ENCODE measurements around the gene NLRC5.
"Not testable (repeated sequence)": the region's sequence is repeated elsewhere in the genome, so short reads cannot be mapped to it uniquely, and the experiment has no call there.

NLRC5 gene

DNA sequence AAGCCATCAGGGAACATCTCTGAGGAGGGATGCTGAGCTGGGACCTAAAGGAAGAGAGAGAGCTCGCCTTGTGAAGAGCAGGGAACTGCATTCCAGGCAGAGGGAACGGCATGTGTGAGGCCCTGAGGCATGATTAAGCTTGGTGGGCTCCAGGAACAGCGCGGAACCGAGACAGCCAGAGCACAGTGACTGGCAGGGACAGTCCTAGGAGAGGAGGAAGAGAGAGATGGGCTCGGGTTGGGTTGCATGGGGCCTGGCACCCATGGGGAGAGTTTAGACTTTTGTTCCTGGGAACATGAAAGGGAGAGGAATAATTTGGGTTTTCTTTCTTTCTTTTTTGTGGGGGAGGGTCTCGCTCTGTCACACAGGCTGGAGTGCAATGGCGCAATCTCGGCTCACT is 63.8 kb downstream of the NLRC5 start:
- DNase-seq (ENCODE audit: low read depth), result no peak

- DNase-seq (ENCODE audit: low read depth), result no peak
Measured at GRCh38 chr16:57054338-57054737, 65.0 kb downstream of the NLRC5 start.

GRCh38 chr16:57054771-57055170 is 65.4 kb downstream of the NLRC5 start:
- no peak for DNase-seq (ENCODE audit: low read depth)

- DNase-seq (ENCODE audit: low read depth), result no peak
Measured at GRCh38 chr16:57055671-57056070, 66.3 kb downstream of the NLRC5 start.

DNA sequence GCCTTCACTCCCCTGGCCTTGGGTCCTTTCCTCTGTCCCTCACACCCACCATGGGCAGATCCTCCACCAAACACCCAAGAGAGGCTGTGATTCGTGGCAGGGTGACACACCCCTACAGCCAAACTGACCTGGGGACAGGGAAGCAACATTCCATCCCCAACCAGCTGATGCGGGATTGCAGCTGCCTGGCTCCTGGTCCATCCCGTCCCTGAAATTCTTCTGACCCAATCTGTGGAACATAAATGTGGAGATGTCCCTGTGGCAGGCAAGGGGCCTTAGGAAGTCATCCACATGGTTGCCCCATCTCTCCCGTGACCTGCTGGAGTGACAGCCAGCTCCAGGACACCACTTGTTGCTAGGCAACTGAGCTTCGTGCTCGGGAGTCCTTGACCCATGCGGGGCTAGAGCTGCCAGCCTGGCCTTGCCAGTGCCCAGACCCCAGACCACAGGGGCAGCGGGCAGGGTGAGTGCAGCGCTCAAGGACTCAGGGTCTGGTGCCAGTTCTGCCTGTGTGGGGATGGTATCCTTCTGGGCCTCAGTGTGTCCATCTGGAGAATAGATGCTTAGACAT is 69.0 kb downstream of the NLRC5 start:
- DNase-seq (ENCODE audit: low read depth), result no peak

GRCh38 chr16:57060323-57061083 is 71.1 kb downstream of the NLRC5 start:
- DNase-seq (ENCODE audit: low read depth), result no peak

DNA sequence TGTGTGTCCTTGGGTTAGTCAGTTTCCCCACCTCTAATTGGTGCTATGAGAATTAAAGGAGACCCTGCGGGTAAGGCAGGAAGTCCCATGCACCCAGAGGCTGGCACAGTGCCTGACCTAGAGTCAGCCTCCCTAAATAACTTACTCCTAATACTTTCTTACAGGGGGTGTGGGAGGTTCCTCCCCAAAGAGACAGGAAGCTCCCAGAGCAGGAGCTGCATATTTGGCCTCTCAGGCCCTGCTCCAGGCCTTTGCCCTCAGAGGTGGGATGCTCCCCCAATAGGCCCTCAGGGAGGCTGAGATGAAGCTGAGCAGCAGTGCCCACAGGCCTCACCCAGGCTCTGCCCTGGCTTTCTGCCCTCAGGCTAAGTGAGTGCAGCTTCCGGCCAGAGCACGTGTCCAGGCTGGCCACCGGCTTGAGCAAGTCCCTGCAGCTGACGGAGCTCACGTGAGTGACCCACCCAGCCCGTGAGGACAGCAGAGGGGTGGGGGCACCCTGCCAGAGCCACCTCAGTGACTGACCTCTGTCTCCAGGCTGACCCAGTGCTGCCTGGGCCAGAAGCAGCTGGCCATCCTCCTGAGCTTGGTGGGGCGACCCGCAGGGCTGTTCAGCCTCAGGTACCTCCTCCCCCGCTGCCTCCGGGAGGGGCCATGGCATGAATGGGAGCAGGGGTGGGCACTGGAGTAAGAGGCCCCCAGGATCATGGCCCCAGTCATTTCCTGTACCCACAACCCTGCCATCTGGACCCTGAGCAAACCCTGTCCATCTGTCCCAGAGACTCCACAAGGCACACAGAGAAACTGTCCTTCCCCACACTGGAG is 71.9 kb downstream of the NLRC5 start:
- DNase-seq (ENCODE audit: low read depth), result peak; percentile 84

DNA sequence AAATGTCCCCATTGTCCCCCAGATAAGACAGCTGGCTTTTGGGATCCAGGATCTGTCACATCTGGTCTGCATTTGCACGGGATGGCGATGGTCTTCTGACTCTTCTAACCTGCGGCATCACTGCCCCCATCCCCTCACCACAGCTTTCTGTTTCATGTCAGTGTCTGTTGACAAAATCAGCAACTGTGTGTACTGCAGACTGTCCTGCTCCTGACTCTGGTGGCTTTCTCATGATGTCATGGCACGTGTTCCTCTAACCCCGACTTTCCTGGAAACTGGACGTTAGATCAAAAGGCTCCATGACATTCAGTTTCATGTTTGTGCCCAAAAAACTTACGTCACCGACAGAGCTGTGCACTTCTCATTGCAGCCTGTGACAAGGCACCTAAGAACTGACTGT is 73.0 kb downstream of the NLRC5 start:
- DNase-seq (ENCODE audit: low read depth), result no peak

GRCh38 chr16:57063189-57063588 is 73.8 kb downstream of the NLRC5 start:
- not testable (repeated sequence) for DNase-seq (ENCODE audit: low read depth)

GRCh38 chr16:57064995-57065394 is 75.6 kb downstream of the NLRC5 start:
- DNase-seq (ENCODE audit: low read depth), result no peak

DNA sequence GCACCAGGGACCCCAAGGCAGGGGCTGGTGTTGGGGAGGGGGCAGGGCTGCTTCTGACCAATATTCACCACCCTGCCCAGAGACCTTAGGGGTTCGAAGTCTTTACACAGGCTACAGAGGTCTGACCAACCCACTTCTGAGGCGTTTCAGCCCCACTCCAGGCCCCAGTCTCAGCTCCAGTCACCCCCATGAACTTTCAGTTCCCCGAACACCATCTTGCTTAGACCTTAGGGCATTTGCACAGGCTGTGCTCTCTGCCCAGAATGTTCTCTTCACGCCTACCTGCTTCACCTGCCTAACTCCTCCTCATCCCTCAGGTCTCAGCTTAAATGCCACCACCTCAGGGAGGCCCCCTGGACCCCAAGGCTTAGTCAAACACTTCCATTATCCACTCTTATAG is 77.3 kb downstream of the NLRC5 start:
- no peak for DNase-seq (ENCODE audit: low read depth)

DNA sequence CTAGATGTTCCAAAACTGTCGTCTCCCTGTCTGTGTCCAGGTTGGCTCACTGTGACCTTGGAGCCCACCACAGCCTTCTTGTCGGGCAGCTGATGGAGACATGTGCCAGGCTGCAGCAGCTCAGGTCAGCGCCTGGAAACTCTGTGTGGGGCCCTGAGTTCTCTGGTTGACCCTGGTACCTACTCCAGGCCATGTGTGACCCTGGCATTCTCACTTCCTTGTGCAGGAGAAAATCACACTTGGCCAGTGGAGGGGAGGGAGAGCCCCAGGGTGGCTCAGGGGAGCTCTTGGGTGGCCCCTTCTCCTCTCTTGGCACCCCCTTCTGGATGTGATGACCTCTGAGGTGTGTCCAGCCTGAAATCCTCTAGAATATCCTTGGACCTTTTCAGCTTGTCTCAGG is 78.0 kb downstream of the NLRC5 start:
- no peak for DNase-seq (ENCODE audit: low read depth)

DNA sequence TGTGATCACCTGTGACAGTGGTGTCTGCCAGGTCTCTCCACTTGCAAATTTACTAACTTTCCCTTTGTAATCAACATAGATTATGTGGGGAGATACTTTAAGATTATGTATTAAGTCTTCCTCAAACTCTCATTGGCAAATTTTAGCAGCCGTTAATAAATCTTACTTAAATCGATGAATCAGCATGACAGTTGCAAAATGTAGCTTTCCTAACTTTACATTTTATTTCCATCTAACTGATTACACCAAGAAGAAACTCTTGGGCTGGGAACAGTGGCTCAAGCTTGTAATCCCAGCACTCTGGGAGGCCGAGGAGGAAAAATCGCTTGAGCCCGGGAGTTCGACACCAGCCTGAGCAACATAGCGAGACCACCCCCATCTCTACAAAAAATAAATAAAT is 79.7 kb downstream of the NLRC5 start:
- no peak for DNase-seq (ENCODE audit: low read depth)

DNA sequence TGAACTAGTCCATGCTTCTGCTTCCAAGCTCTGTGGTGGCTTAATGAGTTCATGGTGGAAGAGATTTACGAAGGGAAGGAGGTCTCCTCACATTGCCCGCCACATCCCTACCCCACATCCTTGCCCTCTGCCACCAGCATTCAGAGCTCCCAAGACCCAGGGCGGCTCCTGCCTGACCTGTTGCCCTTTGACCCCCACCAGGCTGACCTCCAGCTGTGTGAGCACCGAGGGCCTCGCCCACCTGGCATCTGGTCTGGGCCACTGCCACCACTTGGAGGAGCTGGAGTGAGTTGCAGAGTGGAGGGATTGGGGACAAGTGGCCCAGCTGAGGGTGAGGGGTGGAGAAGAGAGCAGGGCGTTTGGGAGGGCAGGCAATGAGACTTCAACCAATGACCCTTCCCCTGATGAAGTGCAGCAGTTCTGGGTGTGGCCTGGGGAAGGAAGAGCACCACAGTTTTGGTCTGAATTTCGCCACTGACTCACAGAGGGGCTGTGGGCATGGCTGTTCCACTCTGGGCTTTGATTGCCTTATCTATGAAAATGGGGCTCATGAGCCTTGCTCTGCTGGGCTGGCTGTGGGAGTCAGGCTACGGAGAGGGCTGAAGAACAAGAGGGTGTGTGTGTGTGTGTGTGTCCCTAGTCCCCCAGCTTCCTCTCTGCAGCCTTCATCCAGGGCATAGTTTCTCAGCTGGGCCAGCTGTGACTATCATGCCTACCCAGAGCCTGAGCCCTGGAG is 80.4 kb downstream of the NLRC5 start:
- no peak for DNase-seq (ENCODE audit: low read depth)

DNA sequence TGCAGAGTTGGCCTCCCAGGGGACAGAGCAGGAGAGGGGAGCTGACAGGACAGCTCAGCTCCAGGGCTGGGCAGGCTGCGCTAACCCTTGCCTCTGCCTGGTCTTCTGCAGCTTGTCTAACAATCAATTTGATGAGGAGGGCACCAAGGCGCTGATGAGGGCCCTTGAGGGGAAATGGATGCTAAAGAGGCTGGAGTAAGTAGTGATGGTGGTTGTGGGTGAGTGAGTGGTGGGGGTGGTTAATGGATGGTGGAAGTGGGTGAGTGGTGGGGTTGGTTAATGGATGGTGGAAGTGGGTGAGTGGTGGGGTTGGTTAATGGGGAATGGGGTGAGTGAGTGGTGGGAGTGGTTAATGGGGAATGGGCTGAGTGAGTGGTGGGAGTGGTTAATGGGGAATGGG is 81.1 kb downstream of the NLRC5 start:
- no peak for DNase-seq (ENCODE audit: low read depth)

DNA sequence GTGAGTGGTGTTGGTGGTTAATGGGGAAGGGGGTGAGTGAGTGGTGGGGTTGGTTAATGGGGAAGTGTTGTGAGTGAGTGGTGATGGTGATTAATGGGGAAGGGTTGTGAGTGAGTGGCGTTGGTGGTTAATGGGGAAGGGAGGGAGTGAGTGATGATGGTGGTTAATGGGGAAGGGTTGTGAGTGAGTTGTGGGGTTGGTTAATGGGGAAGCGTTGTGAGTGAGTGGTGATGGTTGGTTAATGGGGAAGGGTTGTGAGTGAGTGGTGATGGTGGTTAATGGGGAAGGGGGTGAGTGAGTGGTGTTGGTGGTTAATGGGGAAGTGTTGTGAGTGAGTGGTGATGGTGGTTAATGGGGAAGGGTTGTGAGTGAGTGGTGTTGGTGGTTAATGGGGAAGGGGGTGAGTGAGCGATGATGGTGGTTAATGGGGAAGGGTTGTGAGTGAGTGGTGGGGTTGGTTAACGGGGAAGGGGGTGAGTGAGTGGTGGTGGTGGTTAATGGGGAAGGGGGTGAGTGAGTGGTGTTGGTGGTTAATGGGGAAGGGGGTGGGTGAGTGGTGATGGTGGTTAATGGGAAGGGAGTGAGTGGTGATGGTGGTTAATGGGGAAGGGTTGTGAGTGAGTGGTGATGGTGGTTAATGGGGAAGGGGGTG is 81.8 kb downstream of the NLRC5 start:
- not testable (repeated sequence) for DNase-seq (ENCODE audit: low read depth)

DNA sequence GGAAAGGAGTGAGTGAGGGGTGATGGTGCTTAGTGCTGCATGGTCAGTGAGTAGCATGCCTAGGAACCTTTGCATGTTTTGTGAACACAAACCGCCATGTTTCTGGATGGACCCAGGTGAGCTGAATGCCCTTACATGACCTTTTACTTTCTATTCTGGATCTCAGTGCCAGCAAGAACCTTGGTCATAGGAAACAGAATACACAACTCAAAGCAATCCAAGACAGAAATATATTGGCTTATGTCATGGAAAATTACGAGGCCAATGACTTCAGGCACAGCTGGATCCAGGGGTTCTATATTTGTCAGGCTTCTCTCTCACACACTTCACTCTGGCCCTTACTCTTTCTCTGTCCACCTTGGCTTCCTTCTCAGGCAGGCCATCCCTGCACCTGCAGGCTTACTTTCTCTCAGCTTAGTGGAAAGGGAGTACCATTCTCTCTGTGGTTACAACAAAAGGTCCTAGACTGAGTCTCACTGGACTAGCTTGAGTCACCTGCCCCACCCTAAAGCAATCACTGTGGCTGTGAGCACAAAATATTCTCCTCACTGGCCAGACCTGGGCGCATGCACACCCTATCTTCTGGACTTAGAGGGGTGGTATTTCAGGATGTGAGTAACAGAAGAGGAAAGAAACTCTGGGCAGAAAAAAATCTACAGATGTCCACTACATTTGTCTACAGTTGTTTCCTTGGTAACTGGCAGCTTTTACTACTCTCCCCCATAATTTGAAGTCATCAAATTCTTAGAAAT is 82.7 kb downstream of the NLRC5 start:
- DNase-seq (ENCODE audit: low read depth), result peak; percentile 62

DNA sequence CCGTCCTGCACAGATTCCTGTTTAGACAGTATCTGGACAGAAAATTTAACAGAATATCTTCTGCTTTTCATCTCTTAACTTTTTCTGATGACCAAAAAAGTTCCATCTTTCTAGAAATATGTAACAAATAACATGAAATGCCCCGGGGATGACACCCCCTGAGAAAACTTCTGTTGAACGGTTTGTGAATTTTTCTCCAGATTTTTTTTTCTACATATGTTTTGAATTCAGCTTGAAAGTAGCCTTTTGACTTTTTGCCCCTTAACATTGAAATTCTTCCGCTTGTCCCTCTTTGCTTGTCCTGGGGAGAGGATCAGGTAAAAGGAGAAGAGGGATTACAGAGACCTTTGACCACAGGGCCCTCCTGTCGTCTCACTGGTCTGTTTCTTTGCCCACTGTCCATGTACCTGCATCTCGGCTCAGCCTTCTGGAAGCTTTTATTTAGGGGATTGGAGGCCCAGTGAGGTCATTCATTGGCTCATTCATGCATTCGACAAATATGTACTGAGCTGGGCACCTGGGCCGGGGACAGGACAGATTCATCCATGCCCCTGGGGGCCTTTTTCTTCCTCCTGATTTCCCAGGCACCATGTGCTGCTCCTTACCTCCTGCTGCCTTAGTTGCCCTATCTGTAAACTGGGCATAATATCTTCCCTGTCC is 83.4 kb downstream of the NLRC5 start:
- DNase-seq (ENCODE audit: low read depth), result no peak

GRCh38 chr16:57077714-57078113 is 88.4 kb downstream of the NLRC5 start:
- DNase-seq (ENCODE audit: low read depth), result no peak

- no peak for DNase-seq (ENCODE audit: low read depth)
Measured at GRCh38 chr16:57081744-57082143, 92.4 kb downstream of the NLRC5 start.

GRCh38 chr16:57082664-57083063 is 93.3 kb downstream of the NLRC5 start:
- no peak for DNase-seq (ENCODE audit: low read depth)

All from EH (cell line).